ENCODE results near the gene C1orf50. TPM values are rescaled to one million over a fixed set of nuclear protein-coding genes. Genes with fewer than 3 reads are reported as not detected.
"Not testable (repeated sequence)": the region's sequence is repeated elsewhere in the genome, so short reads cannot be mapped to it uniquely, and the experiment has no call there.

The C1orf50 gene
- total RNA-seq, 1 donor from 2014 or later, result 3.2 TPM

DNA sequence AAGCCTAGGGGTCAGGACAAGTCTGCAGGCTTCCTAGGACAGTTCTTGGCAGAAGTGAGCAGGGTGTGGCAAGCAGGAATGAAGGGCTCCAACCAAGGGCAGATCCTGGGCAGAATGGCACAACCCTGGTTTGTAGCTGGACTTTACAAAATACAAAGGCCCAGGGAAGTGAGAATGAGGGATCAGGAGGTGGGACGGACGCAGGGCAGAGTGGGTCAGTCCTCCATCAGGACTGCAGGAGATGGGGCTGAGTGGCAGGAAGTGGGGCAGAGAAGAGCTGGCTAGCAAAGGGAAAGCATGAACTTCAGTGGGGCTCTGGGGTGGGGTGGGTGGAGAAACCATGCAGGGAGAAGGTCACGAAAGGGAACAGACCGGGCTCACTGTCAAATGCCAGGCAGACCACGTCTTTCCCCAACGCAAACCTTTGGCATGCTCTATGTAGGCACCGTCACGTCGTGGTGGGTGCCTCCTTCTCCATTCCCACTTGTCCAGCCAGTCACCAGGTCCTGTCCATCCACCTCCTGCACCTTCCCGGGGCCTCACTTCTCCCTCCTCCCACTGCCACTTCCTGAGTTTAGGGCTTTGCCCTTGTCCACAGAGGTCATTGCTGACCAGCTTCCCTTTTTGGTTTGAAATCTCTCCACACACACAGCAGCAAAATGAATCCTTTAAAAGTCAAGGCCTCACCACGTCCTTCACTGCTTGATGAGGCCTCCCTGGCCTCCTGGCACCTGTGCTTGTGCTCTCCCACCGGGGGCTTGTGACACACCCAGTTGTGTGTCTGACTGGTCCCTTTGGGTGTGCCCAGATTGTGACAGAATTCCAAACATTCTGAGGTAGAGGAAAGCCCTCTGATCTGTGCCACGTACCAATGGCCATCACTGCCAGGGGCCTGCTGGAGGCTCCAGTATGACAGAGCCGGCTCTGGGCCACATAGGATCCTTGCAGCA is 18.3 kb upstream of the C1orf50 start:
- no peak overlapping the region for H3K4me3 ChIP-seq
- DNase-seq (ENCODE audit: extremely low spot score in 2 of 2), result no peak
- no peaks in the 10 kb centered on the region for H3K4me1 ChIP-seq
- H3K36me3 ChIP-seq, result peaks cover 0 to 40% of the 10 kb centered on the region in 2 donors
- TF ChIP-seq, protein P1, sequence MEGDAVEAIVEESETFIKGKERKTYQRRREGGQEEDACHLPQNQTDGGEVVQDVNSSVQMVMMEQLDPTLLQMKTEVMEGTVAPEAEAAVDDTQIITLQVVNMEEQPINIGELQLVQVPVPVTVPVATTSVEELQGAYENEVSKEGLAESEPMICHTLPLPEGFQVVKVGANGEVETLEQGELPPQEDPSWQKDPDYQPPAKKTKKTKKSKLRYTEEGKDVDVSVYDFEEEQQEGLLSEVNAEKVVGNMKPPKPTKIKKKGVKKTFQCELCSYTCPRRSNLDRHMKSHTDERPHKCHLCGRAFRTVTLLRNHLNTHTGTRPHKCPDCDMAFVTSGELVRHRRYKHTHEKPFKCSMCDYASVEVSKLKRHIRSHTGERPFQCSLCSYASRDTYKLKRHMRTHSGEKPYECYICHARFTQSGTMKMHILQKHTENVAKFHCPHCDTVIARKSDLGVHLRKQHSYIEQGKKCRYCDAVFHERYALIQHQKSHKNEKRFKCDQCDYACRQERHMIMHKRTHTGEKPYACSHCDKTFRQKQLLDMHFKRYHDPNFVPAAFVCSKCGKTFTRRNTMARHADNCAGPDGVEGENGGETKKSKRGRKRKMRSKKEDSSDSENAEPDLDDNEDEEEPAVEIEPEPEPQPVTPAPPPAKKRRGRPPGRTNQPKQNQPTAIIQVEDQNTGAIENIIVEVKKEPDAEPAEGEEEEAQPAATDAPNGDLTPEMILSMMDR (IDR thresholded peaks at IDR 0.05), result no peak
- no peak for TF ChIP-seq POLR2A (IDR thresholded peaks at IDR 0.05)
- no peak for TF ChIP-seq POLR2AphosphoS5 (IDR thresholded peaks at IDR 0.05; ENCODE audit: insufficient read depth in 1 of 2, low read depth in 1 of 2)
- no peak overlapping the region for H3K27ac ChIP-seq
- no peaks in the 10 kb centered on the region for H3K27me3 ChIP-seq
- no peaks in the 10 kb centered on the region for H3K9me3 ChIP-seq
- intact Hi-C loops (cut with DNase I), result no loop called here

DNA sequence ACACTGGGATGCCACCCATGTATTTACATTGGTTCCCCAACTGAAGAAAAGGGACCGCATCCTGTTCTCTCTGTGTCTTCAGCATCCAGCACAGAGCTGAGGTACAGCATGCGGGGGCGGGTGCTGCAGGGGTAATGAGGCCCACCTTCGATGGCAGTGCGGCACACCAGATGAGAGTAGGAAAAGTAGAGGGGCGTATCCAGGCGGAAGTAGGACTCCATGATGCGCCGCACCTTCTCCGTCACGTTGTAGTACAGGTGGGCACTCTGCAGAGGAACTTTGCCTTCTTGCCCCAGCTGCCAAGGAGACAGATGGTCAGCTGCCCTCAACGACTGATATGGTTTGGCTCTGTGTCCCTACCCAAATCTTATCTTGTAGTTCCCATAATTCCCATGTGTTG is 17.0 kb upstream of the C1orf50 start:
- no peaks in the 10 kb centered on the region for H3K4me1 ChIP-seq
- intact Hi-C loops (cut with DNase I), result no loop called here
- DNase-seq (ENCODE audit: extremely low spot score in 2 of 2), result no peak
- peaks cover 0 to 53% of the 10 kb centered on the region in 2 donors for H3K36me3 ChIP-seq
- TF ChIP-seq POLR2AphosphoS5 (IDR thresholded peaks at IDR 0.05; ENCODE audit: insufficient read depth in 1 of 2, low read depth in 1 of 2), result no peak
- TF ChIP-seq, protein P1 (IDR thresholded peaks at IDR 0.05), result no peak
- TF ChIP-seq POLR2A (IDR thresholded peaks at IDR 0.05), result no peak
- no peaks in the 10 kb centered on the region for H3K9me3 ChIP-seq
- no peaks in the 10 kb centered on the region for H3K27me3 ChIP-seq
- no peak overlapping the region for H3K27ac ChIP-seq
- no peak overlapping the region for H3K4me3 ChIP-seq

DNA sequence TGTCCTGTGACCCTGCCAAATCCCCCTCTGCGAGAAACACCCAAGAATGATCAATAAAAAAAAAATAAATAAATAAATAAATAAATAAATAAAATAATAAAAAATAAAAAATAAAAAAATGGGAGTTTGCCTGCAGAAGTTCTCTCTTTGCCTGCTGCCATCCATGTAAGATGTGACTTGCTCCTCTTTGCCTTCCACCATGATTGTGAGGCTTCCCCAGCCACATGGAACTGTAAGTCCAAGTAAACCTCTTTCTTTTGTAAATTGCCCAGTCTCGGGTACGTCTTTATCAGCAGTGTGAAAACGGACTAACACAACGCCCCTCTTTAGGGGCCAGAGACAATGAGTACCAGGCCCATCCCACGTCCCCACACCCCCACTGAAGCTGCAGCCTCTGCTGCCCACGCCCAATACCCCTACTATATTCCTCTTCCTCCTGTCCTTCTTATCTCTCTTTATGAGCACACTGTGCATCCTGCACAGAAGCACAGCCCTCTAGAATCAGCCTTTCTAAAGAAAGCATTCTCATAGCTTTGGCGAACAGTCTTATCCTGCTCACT is 15.5 kb upstream of the C1orf50 start:
- DNase-seq (ENCODE audit: extremely low spot score in 2 of 2); H3K27me3 ChIP-seq; H3K27ac ChIP-seq; H3K9me3 ChIP-seq; H3K4me1 ChIP-seq; intact Hi-C loops (cut with DNase I); H3K4me3 ChIP-seq: not testable (repeated sequence)
- H3K36me3 ChIP-seq, result peaks cover 0 to 57% of the 10 kb centered on the region in 2 donors

DNA sequence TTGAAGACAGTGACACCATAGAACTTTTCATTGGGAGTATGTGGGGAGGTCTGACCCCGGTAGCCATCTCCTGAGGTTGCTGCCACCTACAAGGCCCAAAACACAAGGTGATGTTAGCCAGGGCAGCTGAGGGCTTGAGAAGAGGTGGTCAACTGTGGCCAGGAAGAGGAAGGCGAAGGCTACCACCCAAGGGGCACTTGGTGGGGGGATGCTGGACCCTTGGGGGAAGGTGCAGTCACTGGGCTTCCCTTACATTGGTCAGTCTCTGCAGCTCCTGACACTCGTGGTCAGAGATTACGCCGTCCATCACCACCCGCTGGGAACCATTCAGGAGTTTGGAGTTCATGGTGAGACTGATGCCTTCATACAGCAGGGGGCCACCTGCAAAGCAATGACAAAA is 14.8 kb upstream of the C1orf50 start:
- Histone ChIP-seq H3K36me3 (peaks cover 0 to 56% of the 10 kb centered on the region in 2 donors), H3K27ac (no peak overlapping the region), H3K9me3 (no peaks in the 10 kb centered on the region), H3K4me1 (no peaks in the 10 kb centered on the region), H3K4me3 (no peak overlapping the region), H3K27me3 (no peaks in the 10 kb centered on the region)
- intact Hi-C loops (cut with DNase I), result no loop called here
- no peak for DNase-seq (ENCODE audit: extremely low spot score in 2 of 2)
- TF ChIP-seq POLR2A (IDR thresholded peaks at IDR 0.05), result no peak
- TF ChIP-seq, protein P1 (IDR thresholded peaks at IDR 0.05), result no peak

DNA sequence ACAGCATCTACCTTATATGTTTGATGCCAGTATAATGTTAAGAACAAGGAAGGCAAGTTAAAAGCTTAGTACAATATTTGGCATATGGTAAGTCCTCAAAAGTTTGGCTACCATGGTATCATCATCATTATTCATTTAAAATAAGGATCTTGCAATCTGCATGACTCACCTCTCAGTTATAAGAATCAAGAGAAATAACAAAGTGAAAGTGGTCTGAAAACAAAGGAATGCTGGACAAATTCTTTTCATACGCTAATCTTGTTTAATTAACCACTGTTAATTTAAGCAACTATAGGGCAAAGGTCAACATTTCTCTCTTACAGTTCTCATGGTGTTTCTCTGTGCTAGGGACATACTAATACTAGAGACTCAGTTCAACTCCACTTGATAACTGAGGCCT is 14.0 kb upstream of the C1orf50 start:
- DNase-seq (ENCODE audit: extremely low spot score in 2 of 2), result no peak
- H3K9me3 ChIP-seq, result no peaks in the 10 kb centered on the region
- TF ChIP-seq POLR2AphosphoS5 (IDR thresholded peaks at IDR 0.05; ENCODE audit: insufficient read depth in 1 of 2, low read depth in 1 of 2), result no peak
- TF ChIP-seq POLR2A (IDR thresholded peaks at IDR 0.05), result no peak
- TF ChIP-seq, protein P1 (IDR thresholded peaks at IDR 0.05), result no peak
- no peak overlapping the region for H3K4me3 ChIP-seq
- no peaks in the 10 kb centered on the region for H3K27me3 ChIP-seq
- intact Hi-C loops (cut with DNase I), result no loop called here
- peaks cover 0 to 63% of the 10 kb centered on the region in 2 donors for H3K36me3 ChIP-seq
- H3K27ac ChIP-seq, result no peak overlapping the region
- H3K4me1 ChIP-seq, result no peaks in the 10 kb centered on the region

Measured in vagina (tissue), 2 donors.